IPS-11a (cell line): ENCODE data around the gene ROCK2.
"Not testable (repeated sequence)": the region's sequence is repeated elsewhere in the genome, so short reads cannot be mapped to it uniquely, and the experiment has no call there.

Source experiments
- H3K4me3 ChIP-seq: one replicate; pipeline ENCODE4 v1.5.1; 2013; ENCODE audit warnings: low read depth, low read length, control low read depth

Gene ROCK2

GRCh38 chr2:11187083-11187619 lies 157.3 kb downstream of the ROCK2 start:
- H3K4me3 ChIP-seq = no peak overlapping the region

GRCh38 chr2:11186145-11186544 lies 158.3 kb downstream of the ROCK2 start:
- H3K4me3 ChIP-seq = no peak overlapping the region

DNA sequence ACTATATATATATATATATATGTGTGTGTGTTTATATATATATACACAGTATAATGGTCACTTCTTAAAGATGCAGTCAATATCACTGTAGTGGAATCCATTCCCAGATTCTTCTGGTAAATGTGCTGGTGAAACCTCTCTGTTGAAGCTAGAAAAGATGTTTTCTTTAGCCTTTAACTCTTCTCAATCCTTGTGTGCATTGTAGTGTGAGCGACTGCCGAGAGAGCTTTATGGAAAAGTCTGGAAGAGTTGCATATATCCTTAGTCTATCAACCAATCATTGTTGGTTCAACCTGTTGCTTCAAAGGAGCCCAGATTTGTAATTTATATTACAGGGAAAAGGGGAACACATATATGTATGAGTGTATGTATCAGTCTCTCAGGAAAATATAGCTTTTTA lies 161.5 kb downstream of the ROCK2 start:
- H3K4me3 ChIP-seq = no peak overlapping the region

GRCh38 chr2:11180653-11181052 lies 163.8 kb downstream of the ROCK2 start:
- no peak overlapping the region for H3K4me3 ChIP-seq

DNA sequence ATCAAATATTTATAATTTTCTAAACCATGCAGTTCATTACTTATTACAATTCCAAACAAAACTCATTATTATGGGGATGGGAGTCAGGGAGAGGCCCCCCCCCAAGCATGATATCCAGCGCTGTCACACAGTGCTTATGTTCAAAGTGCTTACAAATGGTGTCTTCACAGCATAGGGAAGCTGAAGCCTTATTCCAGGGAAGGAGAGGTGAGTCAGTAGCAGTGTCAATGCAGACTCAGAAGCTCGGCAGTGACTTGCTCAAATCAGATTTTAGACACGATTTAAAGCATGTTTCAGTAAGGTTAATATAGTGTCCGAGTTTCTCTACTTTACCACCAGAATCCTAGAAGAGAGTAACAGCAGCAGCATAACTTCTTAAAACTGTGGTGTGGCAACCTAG lies 164.5 kb downstream of the ROCK2 start:
- H3K4me3 ChIP-seq = no peak overlapping the region

DNA sequence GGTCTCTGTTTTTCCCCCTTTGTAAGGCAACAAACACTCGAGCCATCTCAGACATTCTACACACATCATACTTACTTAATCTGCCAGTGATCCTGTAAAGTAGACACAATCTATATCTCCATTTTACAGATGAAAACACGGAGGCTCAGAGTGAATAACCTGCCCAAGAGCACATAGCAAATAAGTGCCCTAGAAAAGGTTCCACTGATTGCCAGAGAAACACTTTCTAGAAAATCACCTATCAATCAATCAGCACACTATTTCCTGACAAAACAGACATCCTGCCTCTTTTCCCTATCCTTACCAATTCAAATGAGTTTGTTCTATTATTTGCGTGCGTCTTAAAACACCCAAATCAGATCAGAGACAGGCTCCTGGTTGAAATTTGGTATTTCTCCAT lies 165.2 kb downstream of the ROCK2 start:
- no peak overlapping the region for H3K4me3 ChIP-seq

DNA sequence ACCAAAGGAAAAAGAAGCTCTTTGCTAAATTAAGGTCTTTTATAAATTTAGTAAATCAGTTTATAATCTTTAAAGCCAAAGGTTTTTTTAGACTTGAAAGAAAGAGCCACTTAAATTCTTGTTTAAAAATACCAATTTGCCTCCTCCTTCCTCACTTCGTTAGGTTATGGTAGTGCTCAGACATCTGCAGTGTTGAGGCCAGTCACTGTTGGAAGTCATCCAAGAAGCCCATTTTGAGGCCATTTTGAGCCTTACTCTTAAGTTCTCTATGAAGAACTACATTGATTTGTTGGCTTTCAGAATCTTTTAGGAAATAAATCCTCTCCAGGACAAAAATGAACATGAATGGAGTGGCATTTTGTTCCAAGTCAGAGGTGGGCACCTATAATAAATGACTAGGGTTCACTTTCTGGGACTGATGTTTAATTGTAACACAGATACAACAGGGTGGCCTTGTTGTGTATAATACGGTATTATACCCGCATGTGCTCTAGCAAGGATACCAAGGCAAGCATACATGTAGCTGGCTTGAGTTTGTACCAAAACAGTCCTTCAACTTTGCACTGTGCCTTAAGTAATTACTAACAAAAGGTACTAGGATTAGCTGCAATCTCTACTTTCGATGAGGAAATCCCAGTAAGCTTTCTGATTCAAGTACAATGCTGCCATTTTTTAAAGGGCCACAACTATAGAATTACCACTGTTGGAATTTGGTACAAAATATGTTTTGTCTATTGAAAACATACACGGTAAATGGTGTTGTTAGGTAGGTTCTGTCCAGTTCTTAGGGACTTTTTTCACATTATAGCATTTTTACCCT lies 166.4 kb downstream of the ROCK2 start:
- no peak overlapping the region for H3K4me3 ChIP-seq

GRCh38 chr2:11175293-11175795 lies 169.1 kb downstream of the ROCK2 start:
- no peak overlapping the region for H3K4me3 ChIP-seq

DNA sequence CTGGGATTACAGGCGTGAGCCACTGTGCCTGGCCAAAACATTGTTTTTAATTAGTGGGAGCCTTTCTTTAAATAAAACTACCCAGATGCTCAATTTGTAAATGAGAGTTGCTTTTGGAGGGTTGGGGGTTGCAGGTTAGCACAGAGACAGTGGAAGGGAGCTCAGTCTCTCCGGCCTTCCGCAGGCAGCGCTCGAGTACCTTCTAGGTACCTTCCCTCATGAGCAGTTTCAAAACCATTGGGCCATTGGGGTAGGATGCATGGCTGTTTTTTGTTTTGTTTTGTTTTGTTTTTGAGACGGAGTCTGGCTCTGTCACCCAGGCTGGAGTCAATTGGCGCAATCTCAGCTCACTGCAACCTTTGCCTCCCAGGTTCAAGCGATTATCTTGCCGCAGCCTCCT lies 170.2 kb downstream of the ROCK2 start:
- no peak overlapping the region for H3K4me3 ChIP-seq

- H3K4me3 ChIP-seq = no peak overlapping the region
These were observed 175.1 kb downstream of the ROCK2 start for GRCh38 chr2:11169333-11169732.

DNA sequence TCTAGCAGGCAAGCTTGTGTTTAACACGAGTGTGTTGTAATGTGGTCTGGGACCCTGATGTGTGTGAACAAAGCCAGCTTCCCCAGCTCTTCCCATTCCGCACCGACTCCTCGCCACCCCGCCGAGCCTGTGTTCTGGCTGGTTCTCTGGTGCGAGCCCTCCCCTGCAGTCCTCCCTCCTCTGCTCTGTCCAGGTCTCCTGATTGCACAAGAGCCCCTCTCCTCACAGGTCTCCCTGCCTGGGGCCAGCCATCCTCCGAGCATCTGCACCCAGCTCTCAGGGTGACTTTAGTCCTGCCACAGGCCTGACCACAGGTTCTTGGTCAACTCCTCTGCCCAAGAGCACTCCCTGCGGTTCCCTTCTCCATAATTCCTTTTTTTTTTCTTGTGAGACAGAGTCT lies 175.9 kb downstream of the ROCK2 start:
- H3K4me3 ChIP-seq = no peak overlapping the region

- no peak overlapping the region for H3K4me3 ChIP-seq
These were observed 178.0 kb downstream of the ROCK2 start for GRCh38 chr2:11166476-11166875.

GRCh38 chr2:11165046-11165445 lies 179.4 kb downstream of the ROCK2 start:
- H3K4me3 ChIP-seq = not testable (repeated sequence)

DNA sequence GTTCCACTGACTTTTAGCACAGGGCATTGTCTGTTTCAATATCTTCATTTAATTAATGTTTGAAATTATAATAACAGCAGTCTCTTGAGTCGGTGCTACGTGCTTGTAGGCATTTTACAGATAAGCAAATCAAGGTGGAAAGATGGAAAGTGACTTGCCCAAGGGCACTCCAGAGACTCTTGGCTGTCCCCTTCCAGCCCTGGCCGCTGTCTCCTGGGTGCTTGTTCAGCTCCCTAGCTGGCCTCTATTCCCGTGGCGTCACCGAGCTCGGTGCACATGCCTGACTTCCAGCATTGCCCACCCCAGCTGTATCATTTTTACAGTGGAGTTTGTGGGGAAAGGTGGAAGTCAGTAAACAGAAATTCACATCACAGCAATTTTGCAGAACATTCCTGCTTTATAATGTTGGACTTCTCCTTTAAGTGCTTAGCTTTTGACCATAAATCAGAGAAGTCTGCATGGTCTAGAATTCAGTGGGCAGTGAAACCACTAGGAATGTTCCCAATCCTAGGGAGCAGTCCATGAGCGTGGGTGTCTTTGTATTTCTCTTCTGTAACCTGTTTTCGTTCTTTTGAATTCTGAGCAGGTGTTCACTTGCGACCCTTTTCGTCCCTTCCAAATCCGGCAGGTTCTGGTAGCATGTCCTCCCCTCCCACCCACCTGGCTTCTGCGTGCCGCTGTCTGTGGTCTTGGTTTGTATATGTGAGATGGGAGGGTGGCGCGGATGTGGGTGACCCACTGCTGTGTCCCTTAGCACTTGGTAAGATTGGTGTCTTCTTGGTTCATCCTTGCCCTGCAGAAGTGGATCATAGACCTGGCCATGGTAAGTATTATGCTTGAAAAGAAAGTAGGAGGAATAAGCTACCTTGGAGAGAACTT lies 180.8 kb downstream of the ROCK2 start:
- H3K4me3 ChIP-seq = no peak overlapping the region

GRCh38 chr2:11161747-11162146 lies 182.7 kb downstream of the ROCK2 start:
- H3K4me3 ChIP-seq = no peak overlapping the region

DNA sequence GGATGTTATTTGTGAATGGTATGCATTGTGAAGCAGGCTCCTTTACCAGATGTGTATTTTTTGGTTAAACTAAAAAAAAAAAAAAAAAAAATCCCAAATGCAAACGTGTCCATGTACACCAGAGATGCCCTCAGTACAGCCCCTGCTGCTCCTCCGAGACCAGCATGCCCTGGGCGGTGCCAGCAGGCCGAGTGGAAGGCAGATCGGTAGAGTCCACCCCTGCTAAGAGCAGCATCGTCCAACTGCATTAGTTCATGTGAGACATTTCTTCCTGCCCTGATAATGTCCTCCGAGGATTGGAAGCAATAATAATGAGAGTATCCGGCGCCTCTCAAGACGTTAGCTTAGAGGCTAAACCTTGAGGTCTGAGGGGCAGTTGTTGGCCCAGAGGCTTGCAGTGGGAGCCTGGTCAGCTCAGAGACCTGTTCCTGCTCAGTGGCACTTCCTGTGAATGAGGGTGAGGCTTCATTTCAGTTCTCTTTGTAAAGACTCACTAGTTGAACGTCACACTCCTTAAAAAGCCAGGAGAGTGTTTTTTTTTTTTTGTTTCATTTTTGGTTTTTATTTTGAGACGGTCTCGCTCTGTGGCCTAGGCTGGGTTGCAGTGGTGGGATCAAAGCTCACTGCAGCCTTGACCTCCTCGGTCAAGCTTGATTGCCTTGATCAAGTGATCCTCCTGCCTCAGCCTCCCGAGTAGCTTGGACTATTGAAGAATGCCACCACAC lies 183.5 kb downstream of the ROCK2 start:
- no peak overlapping the region for H3K4me3 ChIP-seq

GRCh38 chr2:11160256-11160655 lies 184.2 kb downstream of the ROCK2 start:
- no peak overlapping the region for H3K4me3 ChIP-seq

DNA sequence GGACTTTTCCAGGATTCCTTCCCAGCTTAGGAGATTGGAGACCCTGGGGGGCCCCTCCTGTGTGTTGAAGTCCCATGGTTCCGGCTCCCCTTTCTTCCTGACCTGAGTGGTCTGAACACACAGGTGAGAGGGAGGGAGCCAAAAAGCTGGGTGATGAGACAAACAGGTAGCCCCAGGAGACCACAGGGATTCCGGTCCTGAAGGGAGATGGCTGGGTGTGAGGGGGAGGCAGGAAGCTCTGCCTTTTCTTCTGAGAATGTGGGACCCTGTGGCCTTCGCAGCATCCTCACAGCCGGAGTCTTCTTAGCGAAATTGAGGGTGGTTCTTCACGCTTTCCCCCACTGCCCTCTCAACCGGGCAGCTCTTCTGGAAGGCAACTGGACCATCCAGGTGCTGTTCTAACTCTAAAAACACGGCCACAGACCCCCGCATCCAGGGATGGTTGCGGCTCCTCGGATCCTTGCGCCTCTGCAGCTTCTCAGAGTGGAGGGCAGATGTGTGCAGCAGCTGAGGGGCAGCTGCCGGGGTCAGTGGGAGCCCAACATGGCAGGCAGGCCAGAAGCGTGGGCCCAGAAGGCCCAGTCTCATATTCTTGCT lies 184.8 kb downstream of the ROCK2 start:
- no peak overlapping the region for H3K4me3 ChIP-seq

DNA sequence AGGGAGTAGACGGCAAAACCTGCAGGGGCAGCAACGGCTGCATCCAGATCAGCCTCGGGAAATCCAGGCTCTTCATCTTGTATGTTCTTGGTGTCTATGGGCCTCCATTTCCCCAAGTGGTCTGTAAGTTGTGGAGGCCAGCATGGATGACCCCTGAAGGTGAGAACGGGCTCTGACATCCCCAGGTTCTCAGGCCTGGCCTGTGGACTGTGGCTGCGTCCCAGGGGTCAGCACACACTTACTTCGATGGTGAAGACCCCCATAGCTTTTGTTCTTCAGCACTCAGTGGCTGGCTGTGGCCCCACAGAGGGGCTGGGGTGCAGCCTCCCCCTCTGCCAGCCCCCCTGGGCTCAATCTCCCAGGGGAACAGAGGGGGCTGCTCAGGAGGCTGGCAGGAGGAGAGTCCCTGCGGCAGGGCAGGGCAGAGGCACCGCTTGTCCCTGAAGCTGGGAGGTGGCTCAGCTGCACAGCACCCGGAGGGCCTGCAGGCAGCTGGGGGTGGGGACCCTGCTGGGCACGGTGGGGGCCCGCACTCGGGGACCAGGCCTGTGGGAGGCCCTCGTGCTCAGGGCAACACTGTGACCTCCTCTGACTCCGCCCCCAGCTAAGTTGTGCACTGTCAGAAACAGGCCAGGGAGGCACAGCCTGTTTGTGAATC lies 185.4 kb downstream of the ROCK2 start:
- no peak overlapping the region for H3K4me3 ChIP-seq

DNA sequence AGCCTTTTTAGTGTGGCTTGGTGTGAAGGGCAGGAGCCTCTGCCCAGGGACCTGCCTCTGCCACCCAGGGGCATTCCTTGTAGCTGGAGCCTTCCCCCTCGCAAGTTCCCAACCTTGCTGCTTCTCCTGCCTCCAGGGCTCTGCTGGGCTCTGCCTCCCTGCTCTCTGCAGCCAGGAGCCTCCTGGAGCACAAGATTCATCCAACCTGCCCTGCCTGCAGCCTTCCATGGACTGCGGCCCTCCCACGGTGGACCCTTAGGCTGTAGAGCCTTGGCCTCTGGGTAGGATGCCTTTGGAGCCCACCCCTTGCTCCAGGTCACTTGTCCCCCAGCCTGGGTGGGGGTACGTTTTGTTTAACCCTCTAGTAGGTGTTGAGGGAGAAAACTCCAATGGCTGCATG lies 186.7 kb downstream of the ROCK2 start:
- H3K4me3 ChIP-seq = no peak overlapping the region
